HepG2 (cell line): ENCODE measurements around the gene EPM2AIP1. TPM values are rescaled to one million over a fixed set of nuclear protein-coding genes. Genes with fewer than 3 reads are reported as not detected.

Experiments used
- ATAC-seq: fragments of 200-7000 bp; cut with Tn5 transposase; 3 replicates; pipeline ENCODE4 v1.9.1; 2020; ENCODE audit warnings: mild to moderate bottlenecking, moderate library complexity
- BruUV-seq: library from RNA; stranded (reverse); fragments of 400-500 nt; replicated peaks from 2 replicates; lab custom pipeline; 2021; lab: Mats Ljungman, UMichigan
- CTCF ChIA-PET: fragments of 300-600 bp; formaldehyde crosslinking; extraction: SDS; loops from one replicate; lab custom pipeline; 2021; ENCODE audit warnings: low total read pairs, inconsistent platforms, low intra/inter-chr PET ratio; lab: Yijun Ruan, JAX
- POLR2A ChIA-PET: fragments of 350-600 bp; sonication (Branson Sonifier 250); formaldehyde crosslinking; loops from one replicate; lab custom pipeline; 2020; ENCODE audit warnings: antibody characterized with exemption, inconsistent platforms; lab: Yijun Ruan, JAX
- DNase-seq: peaks from one replicate; pipeline ENCODE4 v3.0.0-alpha.2; 2015; ENCODE audit warnings: low spot score
- FAIRE-seq: peaks from 3 replicates; lab custom pipeline; 2011; peaks lifted over from hg19 to GRCh38; lab: Jason Lieb, UNC
- H2AFZ ChIP-seq: one replicate; pipeline ENCODE4 v1.6.1; 2011; ENCODE audit warnings: low read length, inconsistent platforms
- H3K27ac ChIP-seq: fragments of 300-600 bp; 3 replicates; pipeline ENCODE4 v1.8.0; 2011; ENCODE audit warnings: mixed run types, mild to moderate bottlenecking, mixed read lengths, low read length, inconsistent platforms; ENCODE audit not compliant: insufficient read depth; ENCODE audit errors: extremely low read length
- H3K27me3 ChIP-seq, 2 experiments: fragments of 200-600 bp in 1 of 2; 2 replicates in 1 of 2; 3 replicates in 1 of 2; pipeline versions ENCODE4 v1.6.0 to v1.8.0; 2011; ENCODE audit warnings: low read length in 2 of 2, mild to moderate bottlenecking in 2 of 2, moderate library complexity in 2 of 2, inconsistent platforms in 1 of 2; ENCODE audit not compliant: insufficient read depth in 2 of 2, control insufficient read depth in 1 of 2
- H3K36me3 ChIP-seq, 2 experiments: fragments of 200-600 bp in 1 of 2; replicated peaks in 1 of 2; 2 replicates in 1 of 2; 3 replicates in 1 of 2; pipeline versions ENCODE4 v1.5.1 to v1.8.0; 2011; ENCODE audit warnings: low read length in 2 of 2, inconsistent platforms in 1 of 2; ENCODE audit not compliant: insufficient read depth in 2 of 2, control insufficient read depth in 1 of 2
- H3K4me1 ChIP-seq: 2 replicates; pipeline ENCODE4 v1.5.1; 2012; ENCODE audit warnings: low read length, inconsistent platforms; ENCODE audit not compliant: insufficient read depth
- H3K4me2 ChIP-seq: 2 replicates; pipeline ENCODE4 v1.6.0; 2011; ENCODE audit warnings: low read depth, low read length, inconsistent platforms
- H3K4me3 ChIP-seq, 3 experiments: fragments of 200-600 bp in 1 of 3; sonication (generic), shearing (Covaris generic) in 1 of 3; replicated peaks in 1 of 3; 2 replicates each; pipeline ENCODE4 v1.5.1; 2011 to 2016; ENCODE audit warnings: low read length in 3 of 3, inconsistent platforms in 2 of 3, low read depth in 2 of 3, mild to moderate bottlenecking in 2 of 3, control low read depth in 1 of 3, mixed read lengths in 1 of 3; ENCODE audit not compliant: insufficient read depth in 1 of 3
- H3K79me2 ChIP-seq: one replicate; pipeline ENCODE4 v1.6.1; 2011; ENCODE audit warnings: low read length, inconsistent platforms; ENCODE audit not compliant: insufficient read depth
- H3K9ac ChIP-seq: 2 replicates; pipeline ENCODE4 v1.6.0; 2011; ENCODE audit warnings: mild to moderate bottlenecking, low read depth, low read length, inconsistent platforms; ENCODE audit not compliant: insufficient read depth
- H3K9me3 ChIP-seq: 2 replicates; pipeline ENCODE4 v1.5.1; 2012; ENCODE audit warnings: mild to moderate bottlenecking, low read length
- H4K20me1 ChIP-seq: 2 replicates; pipeline ENCODE4 v1.6.0; 2011; ENCODE audit warnings: inconsistent platforms, mild to moderate bottlenecking, low read length, moderate library complexity; ENCODE audit not compliant: insufficient read depth
- DRAP1 ChIP-seq: IDR thresholded peaks from 2 replicates; pipeline ENCODE4 v1.6.1; 2016; ENCODE audit warnings: missing genetic modification reagents, missing compliant biosample characterization
- ELF4 ChIP-seq: sonication (generic); formaldehyde crosslinking; IDR thresholded peaks from 2 replicates; pipeline ENCODE4 v1.5.0; 2020; ENCODE audit warnings: missing genetic modification reagents, mild to moderate bottlenecking, moderate library complexity, borderline replicate concordance
- HOXA5 ChIP-seq: sonication (generic); formaldehyde crosslinking; IDR thresholded peaks from 2 replicates; pipeline ENCODE4 v1.4.0; 2020; ENCODE audit warnings: missing genetic modification reagents
- JDP2 ChIP-seq: sonication (generic); formaldehyde crosslinking; IDR thresholded peaks from 2 replicates; pipeline ENCODE4 v1.8.1; 2022; ENCODE audit warnings: missing genetic modification reagents, borderline replicate concordance
- MIER3 ChIP-seq: IDR thresholded peaks from 2 replicates; pipeline ENCODE4 v1.6.1; 2016; ENCODE audit warnings: missing compliant biosample characterization, borderline replicate concordance
- MYC ChIP-seq: sonication (generic); formaldehyde crosslinking; IDR thresholded peaks from 2 replicates; pipeline ENCODE4 v1.9.0; 2021; ENCODE audit warnings: missing genetic modification reagents, borderline replicate concordance
- SKIL ChIP-seq: sonication (generic); formaldehyde crosslinking; IDR thresholded peaks from 2 replicates; pipeline ENCODE4 v1.8.0; 2022; ENCODE audit warnings: missing genetic modification reagents, mild to moderate bottlenecking, moderate library complexity, borderline replicate concordance
- SRSF1 ChIP-seq: fragments of 200-400 bp; formaldehyde crosslinking; optimal IDR thresholded peaks from 2 replicates; pipeline ENCODE3; 2017; ENCODE audit warnings: mild to moderate bottlenecking, low read depth, low read length, moderate library complexity
- ZBTB44 ChIP-seq: sonication (generic); formaldehyde crosslinking; IDR thresholded peaks from 2 replicates; pipeline ENCODE4 v1.4.0; 2020; ENCODE audit warnings: missing genetic modification reagents
- ZNF460 ChIP-seq: sonication (generic); formaldehyde crosslinking; IDR thresholded peaks from 2 replicates; pipeline ENCODE4 v1.5.1; 2020; ENCODE audit warnings: missing genetic modification reagents, mild to moderate bottlenecking, borderline replicate concordance
- WGBS: methylation state at CpG from one replicate; pipeline ENCODE4 v1.1.6; 2017; ENCODE audit warnings: low lambda C conversion rate; 5-methylcytosine and 5-hydroxymethylcytosine counted together
- in situ Hi-C: cut with HindIII; loops from 2 replicates; pipeline ENCODE4 v1.10.0; 2017; ENCODE audit warnings: low pct_unique_long_range_greater_than_20kb; ENCODE audit not compliant: extremely low pct_ligation_motif_present
- intact Hi-C: fragments of 100-400 bp; cut with micrococcal nuclease; formaldehyde crosslinking; loops from one replicate; pipeline ENCODE4 v1.10.0; 2022; ENCODE audit not compliant: unreplicated experiment
- polyA plus RNA-seq, 8 experiments: library from polyadenylated mRNA; depleted of rRNA in 3 of 8; stranded (reverse) in 7 of 8; unstranded in 1 of 8; fragments of >200 nt; fragmentation: Illumina TruSeq in 4 of 8; extraction: Trizol in 4 of 8; gene quantifications; 2 replicates each; pipeline versions ENCODE4 v1.2.1 to v1.2.3, GENCODE V29; 2011 to 2016; ENCODE audit warnings: low read depth in 4 of 8, missing spikeins in 1 of 8, mixed read lengths in 1 of 8; ENCODE audit not compliant: insufficient read depth in 1 of 8
- total RNA-seq, 5 experiments: library from RNA; depleted of rRNA; stranded (reverse); fragments of >200 nt; fragmentation: Illumina TruSeq; extraction: Trizol; gene quantifications; 2 replicates each; pipeline ENCODE4 v1.2.3, GENCODE V29; 2016; ENCODE audit warnings: low read depth in 1 of 5

Gene EPM2AIP1
- total and polyA plus RNA-seq, 2 of the 13 experiments (the other 11 are each of a cell fraction or from before 2014, with no cell fraction given): 10.7 to 23.0 TPM

GRCh38 chr3:36969085-36969484 is 23.8 kb downstream of the EPM2AIP1 start:
- DNase-seq: no peak
- H3K27ac ChIP-seq: no peak overlapping the region

More at GRCh38 chr3:36969085-36969484, 23.8 kb downstream of the EPM2AIP1 start:
- ATAC-seq: no peak
- no peaks in the 10 kb centered on the region for H4K20me1 ChIP-seq
- POLR2A ChIA-PET: no interaction called here
- H3K27me3 ChIP-seq: no peaks in the 10 kb centered on the region
- TF ChIP-seq HOXA5 (CRISPR knock-in tag) (no peak), ZBTB44 (CRISPR knock-in tag) (no peak), ELF4 (CRISPR knock-in tag) (no peak), JDP2 (CRISPR knock-in tag) (no peak), DRAP1 (CRISPR knock-in tag) (no peak), SRSF1 (no peak), SKIL (CRISPR knock-in tag) (no peak), MIER3 (CRISPR knock-in tag) (no peak), ZNF460 (no peak), MYC (CRISPR knock-in tag) (no peak)
- no peaks in the 10 kb centered on the region for H3K36me3 ChIP-seq
- H3K79me2 ChIP-seq: no peaks in the 10 kb centered on the region
- no peak overlapping the region for H3K4me2 ChIP-seq
- H3K9ac ChIP-seq: no peak overlapping the region
- CTCF ChIA-PET: no interaction called here
- H3K4me1 ChIP-seq: peaks cover 37% of the 10 kb centered on the region
- intact Hi-C loops (no loop called here), in situ Hi-C loops (loop anchor here (25.0 kb wide), 1 partner anchor 232 kb away; no protein-coding TSS in a partner anchor)
- 95% methylated on average over 4 of the region's 4 CpGs for WGBS
- H3K9me3 ChIP-seq: no peaks in the 10 kb centered on the region
- no peak for FAIRE-seq
- H2AFZ ChIP-seq: no peak overlapping the region
- H3K4me3 ChIP-seq: no peak overlapping the region
- no TSS peak for BruUV-seq
